Measurements from ENCODE around the gene LRRN2. TPM values are rescaled to one million over a fixed set of nuclear protein-coding genes. Genes with fewer than 3 reads are reported as not detected.
A peak's percentile ranks its signal among the peaks of the same experiment; 100 is the strongest.

LRRN2 gene
- total and polyA plus RNA-seq, 9 of the 15 experiments (the other 6 are each of a cell fraction or from before 2014, with no cell fraction given): 0.05 TPM; not detected in 8

- ChIA-PET POLR2A (interaction anchor here (1.0 to 1.3 kb wide), 3 partner anchors 9 to 125 kb away, joined by 3 to 4 read pairs (median 3); partner anchors contain the start of gene MDM4), CTCF (ENCODE audit: low intra/inter-chr PET ratio) (no interaction called here)
- no peak for FAIRE-seq
- H3K36me3 ChIP-seq (ENCODE audit: control insufficient read depth, insufficient read depth, low read length): no peaks in the 10 kb centered on the region
- H2AFZ ChIP-seq (ENCODE audit: low read depth, low read length): no peak overlapping the region
- peaks cover 0 to 3% of the 10 kb centered on the region in 2 experiments; a peak in 1 of 5 replicates for H3K4me1 ChIP-seq (replicated peaks in 1 of 2; ENCODE audit: control insufficient read depth in 2 of 2, insufficient read depth in 2 of 2, low read length in 2 of 2)
- no peak overlapping the region for H3K4me2 ChIP-seq (ENCODE audit: insufficient read depth, low read length)
- in situ Hi-C loops (cut with MboI) (no loop called here), intact Hi-C loops (cut with micrococcal nuclease) (loop anchor here (1.0 kb wide), 1 partner anchor 65 kb away; no protein-coding TSS in a partner anchor)
- no peak overlapping the region for H3K27ac ChIP-seq (ENCODE audit: extremely low read depth, low read depth, low read length)
- peak in 3 of 4 experiments; percentile 23 to 36 (median 29) for DNase-seq (ENCODE audit: extremely low read depth in 1 of 4, low spot score in 3 of 4)
- 7% methylated on average over 2 of the region's 2 CpGs for WGBS (ENCODE audit: insufficient coverage, low coverage, missing lambda C conversion rate)
- 0 out of 2 replicates have a peak, but pooled peaks cover 3% of the 10 kb centered on the region for H3K9me3 ChIP-seq (replicated peaks; ENCODE audit: control insufficient read depth, insufficient read depth, low read depth, low read length)
- H3K27me3 ChIP-seq (ENCODE audit: control insufficient read depth in 2 of 2, insufficient read depth in 2 of 2, low read length in 2 of 2): peaks cover 31 to 56% of the 10 kb centered on the region in 2 experiments
- peak; percentile 68 for ATAC-seq
- no peak overlapping the region for H3K9ac ChIP-seq (ENCODE audit: insufficient read depth in 1 of 2, low read depth in 2 of 2, low read length in 2 of 2)
- no peaks in the 10 kb centered on the region for H3K79me2 ChIP-seq (ENCODE audit: control insufficient read depth, insufficient read depth, low read length)
- H4K20me1 ChIP-seq (replicated peaks; ENCODE audit: control insufficient read depth, insufficient read depth, low read length): no peaks in the 10 kb centered on the region
- H3K9me1 ChIP-seq (ENCODE audit: control insufficient read depth, insufficient read depth, low read length): no peaks in the 10 kb centered on the region
- no peak overlapping the region for H3K4me3 ChIP-seq
- BruUV-seq (replicated peaks): no TSS peak
- TF ChIP-seq ZSCAN29 (IDR thresholded peaks at IDR 0.05): no peak
- TF ChIP-seq MCM5 (IDR thresholded peaks at IDR 0.05; ENCODE audit: low read depth): no peak
- TF ChIP-seq ZNF518B (CRISPR knock-in tag; IDR thresholded peaks at IDR 0.05): no peak
- TF ChIP-seq ZFP30 (CRISPR knock-in tag; IDR thresholded peaks at IDR 0.05; ENCODE audit: borderline replicate concordance): no peak
- TF ChIP-seq ZC3H4 (CRISPR knock-in tag; IDR thresholded peaks at IDR 0.05; ENCODE audit: borderline replicate concordance): no peak
- TF ChIP-seq ZNF124 (CRISPR knock-in tag; IDR thresholded peaks at IDR 0.05): no peak
- TF ChIP-seq CBFA2T3 (IDR thresholded peaks at IDR 0.05): no peak
- peak; percentile 10; the same call in 1 of the 2 replicates for TF ChIP-seq REST (IDR thresholded peaks at IDR 0.05; ENCODE audit: borderline replicate concordance)
- TF ChIP-seq REST (CRISPR knock-in tag; IDR thresholded peaks at IDR 0.05; ENCODE audit: low read depth): no peak
- no peak for TF ChIP-seq MTF1 (CRISPR knock-in tag; IDR thresholded peaks at IDR 0.05; ENCODE audit: borderline replicate concordance)
- TF ChIP-seq ZNF165 (CRISPR knock-in tag; IDR thresholded peaks at IDR 0.05; ENCODE audit: borderline replicate concordance): no peak
- no peak for TF ChIP-seq XRCC3 (IDR thresholded peaks at IDR 0.05)
- no peak for TF ChIP-seq HOXB6 (CRISPR knock-in tag; IDR thresholded peaks at IDR 0.05; ENCODE audit: borderline replicate concordance)
- no peak for TF ChIP-seq ZNF24 (IDR thresholded peaks at IDR 0.05)
Observed at GRCh38 chr1:204640578-204640977, 45.0 kb downstream of the LRRN2 start.

Measured in K562 (cell line).